ENCODE measurements around the gene RCOR1.

RCOR1 gene

DNA sequence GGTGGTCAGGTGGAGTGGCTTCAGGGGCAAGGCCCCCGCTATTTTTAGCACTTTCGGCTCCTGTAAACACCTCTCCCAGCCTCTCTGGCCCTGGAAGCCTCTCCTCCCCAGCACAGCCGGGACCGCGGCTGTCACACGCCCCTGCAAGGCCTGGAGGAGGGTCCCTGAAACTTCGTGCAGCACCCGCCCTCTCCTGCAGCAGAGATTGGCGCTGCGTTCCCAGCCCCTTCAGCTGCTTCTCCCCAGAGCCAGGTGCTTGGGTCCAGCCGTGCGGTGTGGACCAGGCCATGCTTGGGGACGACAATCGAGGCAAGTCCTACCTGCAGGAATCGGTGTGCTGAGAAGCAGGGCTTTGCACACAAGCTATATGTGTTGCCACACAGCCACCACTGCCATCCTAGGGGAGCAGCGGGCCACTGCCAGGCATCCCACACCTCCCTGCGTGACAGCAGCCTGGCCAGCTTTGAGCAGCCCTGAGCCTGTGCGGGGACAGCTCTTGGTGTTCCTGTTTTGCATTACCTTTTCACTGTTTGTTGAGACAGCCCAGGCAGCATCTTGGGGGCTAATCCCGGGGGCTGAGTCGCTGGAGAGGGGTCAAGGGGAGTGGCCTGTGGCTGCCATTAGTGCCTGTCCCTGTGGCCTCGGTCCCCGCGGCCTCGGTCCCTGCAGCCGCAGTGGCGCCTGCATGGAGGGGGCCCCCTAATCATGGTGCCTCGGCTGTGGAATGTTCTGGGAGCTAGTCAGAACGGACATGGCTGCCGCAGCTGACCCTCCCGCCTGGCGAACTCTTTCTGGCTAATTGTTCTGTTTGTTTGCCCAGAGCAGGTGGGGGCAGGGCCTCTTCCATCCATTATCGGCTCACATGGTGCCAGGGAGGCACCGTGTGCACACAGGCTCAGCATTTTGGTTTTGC is 157.2 kb downstream of the RCOR1 start:
- no peak overlapping the region for H3K27ac ChIP-seq

GRCh38 chr14:102750376-102750775 is 157.9 kb downstream of the RCOR1 start:
- no peak for TF ChIP-seq ZFX (IDR thresholded peaks at IDR 0.05; ENCODE audit: borderline replicate concordance)
- TF ChIP-seq, protein P1, sequence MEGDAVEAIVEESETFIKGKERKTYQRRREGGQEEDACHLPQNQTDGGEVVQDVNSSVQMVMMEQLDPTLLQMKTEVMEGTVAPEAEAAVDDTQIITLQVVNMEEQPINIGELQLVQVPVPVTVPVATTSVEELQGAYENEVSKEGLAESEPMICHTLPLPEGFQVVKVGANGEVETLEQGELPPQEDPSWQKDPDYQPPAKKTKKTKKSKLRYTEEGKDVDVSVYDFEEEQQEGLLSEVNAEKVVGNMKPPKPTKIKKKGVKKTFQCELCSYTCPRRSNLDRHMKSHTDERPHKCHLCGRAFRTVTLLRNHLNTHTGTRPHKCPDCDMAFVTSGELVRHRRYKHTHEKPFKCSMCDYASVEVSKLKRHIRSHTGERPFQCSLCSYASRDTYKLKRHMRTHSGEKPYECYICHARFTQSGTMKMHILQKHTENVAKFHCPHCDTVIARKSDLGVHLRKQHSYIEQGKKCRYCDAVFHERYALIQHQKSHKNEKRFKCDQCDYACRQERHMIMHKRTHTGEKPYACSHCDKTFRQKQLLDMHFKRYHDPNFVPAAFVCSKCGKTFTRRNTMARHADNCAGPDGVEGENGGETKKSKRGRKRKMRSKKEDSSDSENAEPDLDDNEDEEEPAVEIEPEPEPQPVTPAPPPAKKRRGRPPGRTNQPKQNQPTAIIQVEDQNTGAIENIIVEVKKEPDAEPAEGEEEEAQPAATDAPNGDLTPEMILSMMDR (IDR thresholded peaks at IDR 0.05) = no peak
- H3K27ac ChIP-seq = no peak overlapping the region

More for the DNA sequence above, 157.2 kb downstream of the RCOR1 start:
- TF ChIP-seq, protein P1 (IDR thresholded peaks at IDR 0.05) = no peak
- no peak for TF ChIP-seq ZFX (IDR thresholded peaks at IDR 0.05; ENCODE audit: borderline replicate concordance)

- TF ChIP-seq, protein P1 (IDR thresholded peaks at IDR 0.05) = no peak
- no peak for TF ChIP-seq ZFX (IDR thresholded peaks at IDR 0.05; ENCODE audit: borderline replicate concordance)
- H3K27ac ChIP-seq = no peak overlapping the region
These were observed 158.6 kb downstream of the RCOR1 start for GRCh38 chr14:102751088-102751487.

- no peak overlapping the region for H3K27ac ChIP-seq
- no peak for TF ChIP-seq ZFX (IDR thresholded peaks at IDR 0.05; ENCODE audit: borderline replicate concordance)
- TF ChIP-seq, protein P1 (IDR thresholded peaks at IDR 0.05) = no peak
These were observed 159.9 kb downstream of the RCOR1 start for GRCh38 chr14:102752239-102752847.

GRCh38 chr14:102754370-102755262 is 162.2 kb downstream of the RCOR1 start:
- H3K27ac ChIP-seq = no peak overlapping the region
- TF ChIP-seq, protein P1 (IDR thresholded peaks at IDR 0.05) = no peak
- no peak for TF ChIP-seq ZFX (IDR thresholded peaks at IDR 0.05; ENCODE audit: borderline replicate concordance)

- TF ChIP-seq, protein P1 (IDR thresholded peaks at IDR 0.05) = no peak
- TF ChIP-seq ZFX (IDR thresholded peaks at IDR 0.05; ENCODE audit: borderline replicate concordance) = no peak
- H3K27ac ChIP-seq = no peak overlapping the region
These were observed 165.2 kb downstream of the RCOR1 start for GRCh38 chr14:102757646-102758045.
